ENCODE data around the gene BLM. TPM values are rescaled to one million over a fixed set of nuclear protein-coding genes. Genes with fewer than 3 reads are reported as not detected.
A peak's percentile ranks its signal among the peaks of the same experiment; 100 is the strongest.

The BLM gene
- total and polyA plus RNA-seq, 2 of the 4 experiments (the other 2 are of a cell fraction): 2.5 to 6.5 TPM

DNA sequence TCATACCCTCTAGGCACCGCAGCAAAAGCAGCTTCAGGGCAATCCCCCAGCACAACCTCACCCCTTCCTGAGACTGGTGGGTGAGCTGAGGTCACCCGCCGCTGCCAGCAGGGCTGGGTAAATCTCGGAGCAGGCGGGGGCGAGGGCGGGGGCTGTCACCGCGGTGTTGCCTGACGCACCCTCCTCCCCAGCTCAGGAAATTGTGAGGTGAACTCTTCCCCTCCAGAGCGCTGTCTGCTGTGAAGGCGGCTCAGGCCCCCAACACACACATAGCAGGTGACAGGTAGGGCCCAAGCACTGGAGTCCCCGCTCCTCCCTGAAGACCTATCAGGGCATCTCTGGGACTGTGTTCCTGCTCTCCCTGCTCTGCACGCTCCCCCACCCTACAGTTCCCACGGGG is 121.0 kb downstream of the BLM start:
- no peak for DNase-seq
- Histone ChIP-seq H3K27me3 (ENCODE audit: control insufficient read depth, insufficient read depth, low read length) (peaks cover 8% of the 10 kb centered on the region), H3K4ac (ENCODE audit: low read depth, low read length) (no peak overlapping the region), H4K8ac (ENCODE audit: low read depth in 2 of 2, low read length in 2 of 2) (no peak overlapping the region), H3K9me3 (ENCODE audit: control insufficient read depth, insufficient read depth, low read length) (no peaks in the 10 kb centered on the region), H3K9me1 (ENCODE audit: insufficient read depth, low read length) (no peaks in the 10 kb centered on the region), H2BK120ac (ENCODE audit: low read depth, low read length) (no peak overlapping the region), H4K91ac (ENCODE audit: insufficient read depth, low read depth, low read length) (no peak overlapping the region), H3K4me3 (ENCODE audit: insufficient read depth, low read depth, low read length) (no peak overlapping the region), H4K5ac (ENCODE audit: low read depth, low read length) (no peak overlapping the region), H2AK5ac (ENCODE audit: low read depth, low read length) (peak overlapping the region; percentile 17; the same call in 1 of the 2 replicates), H3K79me1 (ENCODE audit: low read depth in 1 of 2, low read length in 2 of 2) (no peaks in the 10 kb centered on the region), H4K20me1 (ENCODE audit: insufficient read depth, low read length) (no peaks in the 10 kb centered on the region; the same call in 1 of the 2 replicates), H2BK5ac (ENCODE audit: low read depth, low read length, poor library complexity, severe bottlenecking) (no peak overlapping the region), H2BK15ac (ENCODE audit: low read depth, low read length) (no peak overlapping the region), H2AFZ (replicated peaks; ENCODE audit: low read length, poor library complexity) (no peak overlapping the region), H2AK9ac (replicated peaks; ENCODE audit: low read depth, low read length, poor library complexity) (no peak overlapping the region), H2BK20ac (ENCODE audit: low read depth, low read length) (no peak overlapping the region), H3K56ac (ENCODE audit: extremely low read depth, insufficient read depth, low read length) (no peak overlapping the region), H3K27ac (ENCODE audit: insufficient read depth, low read length) (no peak overlapping the region), H3K4me2 (ENCODE audit: low read depth, low read length) (no peak overlapping the region), H3K36me3 (ENCODE audit: control insufficient read depth, insufficient read depth, low read length) (no peaks in the 10 kb centered on the region), H3K4me1 (ENCODE audit: control insufficient read depth, insufficient read depth, low read length) (peaks cover 2% of the 10 kb centered on the region), H3K9ac (ENCODE audit: low read depth, low read length) (no peak overlapping the region), H3K23ac (ENCODE audit: low read depth, low read length) (no peak overlapping the region), H3K18ac (ENCODE audit: low read depth, low read length) (no peak overlapping the region), H3K14ac (replicated peaks; ENCODE audit: low read depth, low read length) (no peak overlapping the region)
- no CpG with 5 or more reads among the region's 15 CpGs for WGBS, 2 experiments (ENCODE audit: extremely low coverage in 2 of 2, insufficient read length in 1 of 2)
- TF ChIP-seq, protein P1, sequence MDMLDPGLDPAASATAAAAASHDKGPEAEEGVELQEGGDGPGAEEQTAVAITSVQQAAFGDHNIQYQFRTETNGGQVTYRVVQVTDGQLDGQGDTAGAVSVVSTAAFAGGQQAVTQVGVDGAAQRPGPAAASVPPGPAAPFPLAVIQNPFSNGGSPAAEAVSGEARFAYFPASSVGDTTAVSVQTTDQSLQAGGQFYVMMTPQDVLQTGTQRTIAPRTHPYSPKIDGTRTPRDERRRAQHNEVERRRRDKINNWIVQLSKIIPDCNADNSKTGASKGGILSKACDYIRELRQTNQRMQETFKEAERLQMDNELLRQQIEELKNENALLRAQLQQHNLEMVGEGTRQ (IDR thresholded peaks at IDR 0.05; ENCODE audit: low read depth, low read length): no peak
- TF ChIP-seq, protein P2, sequence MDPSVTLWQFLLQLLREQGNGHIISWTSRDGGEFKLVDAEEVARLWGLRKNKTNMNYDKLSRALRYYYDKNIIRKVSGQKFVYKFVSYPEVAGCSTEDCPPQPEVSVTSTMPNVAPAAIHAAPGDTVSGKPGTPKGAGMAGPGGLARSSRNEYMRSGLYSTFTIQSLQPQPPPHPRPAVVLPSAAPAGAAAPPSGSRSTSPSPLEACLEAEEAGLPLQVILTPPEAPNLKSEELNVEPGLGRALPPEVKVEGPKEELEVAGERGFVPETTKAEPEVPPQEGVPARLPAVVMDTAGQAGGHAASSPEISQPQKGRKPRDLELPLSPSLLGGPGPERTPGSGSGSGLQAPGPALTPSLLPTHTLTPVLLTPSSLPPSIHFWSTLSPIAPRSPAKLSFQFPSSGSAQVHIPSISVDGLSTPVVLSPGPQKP (IDR thresholded peaks at IDR 0.05; ENCODE audit: borderline replicate concordance, low read depth, low read length): no peak
- TF ChIP-seq CEBPB (IDR thresholded peaks at IDR 0.05; ENCODE audit: low read depth, low read length) (no peak), RAD21 (IDR thresholded peaks at IDR 0.05; ENCODE audit: low read length) (no peak), MXI1 (IDR thresholded peaks at IDR 0.05; ENCODE audit: borderline replicate concordance, low read depth, low read length) (no peak), FOS (IDR thresholded peaks at IDR 0.05; ENCODE audit: low read depth, low read length) (no peak), RCOR1 (IDR thresholded peaks at IDR 0.05; ENCODE audit: insufficient replicate concordance, low read length) (no peak), RFX5 (IDR thresholded peaks at IDR 0.05; ENCODE audit: low read depth, low read length) (no peak)
- BruUV-seq (replicated peaks): no TSS peak
- intact Hi-C loops (cut with micrococcal nuclease): no loop called here
- in situ Hi-C loops (cut with MboI; ENCODE audit: low sequenced_read_pairs): no loop called here
- POLR2A ChIA-PET (ENCODE audit: unreplicated experiment): no interaction called here
- no peak for ATAC-seq (ENCODE audit: low read depth)
- dilution Hi-C loops (cut with HindIII; ENCODE audit: low sequenced_read_pairs, unreplicated experiment): no loop called here
- CTCF ChIA-PET: no interaction called here
